ENCODE measurements around the gene CHD1.

DNA sequence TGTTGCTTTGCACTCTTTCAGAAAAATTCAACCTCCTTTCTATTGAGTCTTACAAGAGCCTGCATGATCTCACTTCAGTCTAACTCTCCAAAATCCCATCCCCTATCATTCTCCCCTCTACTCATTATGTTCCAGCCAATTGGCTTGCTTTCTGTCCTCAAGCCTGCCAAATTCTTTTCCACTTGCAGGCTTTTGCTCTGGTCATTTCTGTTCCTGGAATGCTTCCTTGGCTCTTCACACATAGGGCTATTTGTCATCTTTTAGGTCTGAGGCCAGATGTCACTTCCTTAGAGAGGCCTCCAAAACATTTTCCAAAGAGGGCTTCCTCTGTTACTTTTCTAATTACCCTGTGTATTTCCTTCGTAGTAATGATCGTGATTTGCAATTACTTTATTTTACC lies 11.8 kb upstream of the CHD1 start:
- TF ChIP-seq, protein P1, sequence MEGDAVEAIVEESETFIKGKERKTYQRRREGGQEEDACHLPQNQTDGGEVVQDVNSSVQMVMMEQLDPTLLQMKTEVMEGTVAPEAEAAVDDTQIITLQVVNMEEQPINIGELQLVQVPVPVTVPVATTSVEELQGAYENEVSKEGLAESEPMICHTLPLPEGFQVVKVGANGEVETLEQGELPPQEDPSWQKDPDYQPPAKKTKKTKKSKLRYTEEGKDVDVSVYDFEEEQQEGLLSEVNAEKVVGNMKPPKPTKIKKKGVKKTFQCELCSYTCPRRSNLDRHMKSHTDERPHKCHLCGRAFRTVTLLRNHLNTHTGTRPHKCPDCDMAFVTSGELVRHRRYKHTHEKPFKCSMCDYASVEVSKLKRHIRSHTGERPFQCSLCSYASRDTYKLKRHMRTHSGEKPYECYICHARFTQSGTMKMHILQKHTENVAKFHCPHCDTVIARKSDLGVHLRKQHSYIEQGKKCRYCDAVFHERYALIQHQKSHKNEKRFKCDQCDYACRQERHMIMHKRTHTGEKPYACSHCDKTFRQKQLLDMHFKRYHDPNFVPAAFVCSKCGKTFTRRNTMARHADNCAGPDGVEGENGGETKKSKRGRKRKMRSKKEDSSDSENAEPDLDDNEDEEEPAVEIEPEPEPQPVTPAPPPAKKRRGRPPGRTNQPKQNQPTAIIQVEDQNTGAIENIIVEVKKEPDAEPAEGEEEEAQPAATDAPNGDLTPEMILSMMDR (IDR thresholded peaks at IDR 0.05; ENCODE audit: insufficient read depth, low read length, poor library complexity, severe bottlenecking), result no peak
- TF ChIP-seq EZH2phosphoT487 (conservative IDR thresholded peaks at IDR 0.05; ENCODE audit: low read length), result no peak

All from SU-DHL-6 (cell line).